H9 (cell line): Measurements from ENCODE around the gene LYRM9. TPM values are rescaled to one million over a fixed set of nuclear protein-coding genes. Genes with fewer than 3 reads are reported as not detected.
A peak's percentile ranks its signal among the peaks of the same experiment; 100 is the strongest.

ENCODE experiments used
- DNase-seq: peaks from one replicate; pipeline ENCODE4 v3.0.0-alpha.2; 2017
- H2AFZ ChIP-seq: one replicate; pipeline ENCODE4 v1.6.1; 2013; ENCODE audit warnings: mild to moderate bottlenecking, low read length, control low read depth, moderate library complexity
- H2AK5ac ChIP-seq: 2 replicates; pipeline ENCODE4 v1.6.1; 2013; ENCODE audit warnings: low read length, control low read depth, mixed read lengths; ENCODE audit not compliant: insufficient read length
- H2BK120ac ChIP-seq: one replicate; pipeline ENCODE4 v1.6.1; 2013; ENCODE audit warnings: low read depth, mild to moderate bottlenecking, low read length, control low read depth, inconsistent platforms; ENCODE audit not compliant: poor library complexity, severe bottlenecking
- H2BK12ac ChIP-seq: 2 replicates; pipeline ENCODE4 v1.6.1; 2013; ENCODE audit warnings: low read length, control low read depth, mixed read lengths, low read depth; ENCODE audit not compliant: insufficient read length
- H2BK15ac ChIP-seq: 2 replicates; pipeline ENCODE4 v1.6.1; 2013; ENCODE audit warnings: low read depth, low read length, control low read depth
- H2BK20ac ChIP-seq: one replicate; pipeline ENCODE4 v1.6.1; 2013; ENCODE audit warnings: low read depth, mild to moderate bottlenecking, low read length, control low read depth, inconsistent platforms; ENCODE audit not compliant: poor library complexity, severe bottlenecking
- H2BK5ac ChIP-seq: 2 replicates; pipeline ENCODE4 v1.6.1; 2013; ENCODE audit warnings: low read length, control low read depth, mixed read lengths; ENCODE audit not compliant: insufficient read length
- H3K14ac ChIP-seq: 2 replicates; pipeline ENCODE4 v1.6.1; 2013; ENCODE audit warnings: low read length, control low read depth; ENCODE audit not compliant: insufficient read depth
- H3K18ac ChIP-seq: 2 replicates; pipeline ENCODE4 v1.6.1; 2013; ENCODE audit warnings: low read depth, mild to moderate bottlenecking, mixed read lengths, low read length, control low read depth; ENCODE audit not compliant: insufficient read length
- H3K23ac ChIP-seq: 2 replicates; pipeline ENCODE4 v1.6.1; 2013; ENCODE audit warnings: low read length, control low read depth, mixed read lengths, low read depth; ENCODE audit not compliant: insufficient read length
- H3K23me2 ChIP-seq: 2 replicates; pipeline ENCODE4 v1.6.1; 2013; ENCODE audit warnings: low read depth, mild to moderate bottlenecking, mixed read lengths, low read length, control low read depth; ENCODE audit not compliant: insufficient read length, poor library complexity, severe bottlenecking
- H3K27ac ChIP-seq: 2 replicates; pipeline ENCODE4 v1.5.1; 2013; ENCODE audit warnings: low read length, control low read depth, mixed read lengths, low read depth; ENCODE audit not compliant: insufficient read length
- H3K27me3 ChIP-seq: 2 replicates; pipeline ENCODE4 v1.6.1; 2013; ENCODE audit warnings: low read length, control low read depth, inconsistent platforms; ENCODE audit not compliant: insufficient read depth
- H3K4ac ChIP-seq: 2 replicates; pipeline ENCODE4 v1.6.1; 2013; ENCODE audit warnings: low read depth, mild to moderate bottlenecking, control low read depth, inconsistent platforms, low read length, moderate library complexity
- H3K4me1 ChIP-seq: 2 replicates; pipeline ENCODE4 v1.6.1; 2013; ENCODE audit warnings: low read length, control low read depth, inconsistent platforms; ENCODE audit not compliant: insufficient read depth
- H3K4me2 ChIP-seq: 2 replicates; pipeline ENCODE4 v1.6.1; 2013; ENCODE audit warnings: low read length, control low read depth, mixed read lengths; ENCODE audit not compliant: insufficient read length, insufficient read depth
- H3K56ac ChIP-seq: 2 replicates; pipeline ENCODE4 v1.6.1; 2013; ENCODE audit warnings: low read depth, mild to moderate bottlenecking, mixed read lengths, low read length, control low read depth; ENCODE audit not compliant: insufficient read length
- H3K79me1 ChIP-seq: 2 replicates; pipeline ENCODE4 v1.6.1; 2013; ENCODE audit warnings: low read depth, mild to moderate bottlenecking, moderate library complexity, low read length, control low read depth, inconsistent platforms; ENCODE audit not compliant: insufficient read depth, poor library complexity, severe bottlenecking
- H3K79me2 ChIP-seq: 2 replicates; pipeline ENCODE4 v1.6.1; 2013; ENCODE audit warnings: low read length, control low read depth, inconsistent platforms; ENCODE audit not compliant: insufficient read depth
- H3K9ac ChIP-seq: 2 replicates; pipeline ENCODE4 v1.6.1; 2013; ENCODE audit warnings: low read length, control low read depth, mixed read lengths; ENCODE audit not compliant: insufficient read length; ENCODE audit errors: extremely low read depth
- H3K9me3 ChIP-seq: one replicate; pipeline ENCODE4 v1.6.1; 2013; ENCODE audit warnings: low read depth, low read length, inconsistent platforms; ENCODE audit not compliant: control insufficient read depth
- H3T11ph ChIP-seq: one replicate; pipeline ENCODE4 v1.6.1; 2013; ENCODE audit warnings: mild to moderate bottlenecking, low read length, control low read depth, inconsistent platforms
- H4K20me1 ChIP-seq: one replicate; pipeline ENCODE4 v1.6.1; 2013; ENCODE audit not compliant: control insufficient read depth, insufficient read length, insufficient read depth
- H4K5ac ChIP-seq: 2 replicates; pipeline ENCODE4 v1.6.1; 2013; ENCODE audit warnings: low read depth, mild to moderate bottlenecking, mixed read lengths, low read length, control low read depth; ENCODE audit not compliant: insufficient read length
- H4K8ac ChIP-seq: replicated peaks from 2 replicates; pipeline ENCODE4 v1.6.1; 2013; ENCODE audit warnings: low read length, control low read depth, mixed read lengths, low read depth; ENCODE audit not compliant: insufficient read length
- H4K91ac ChIP-seq: 2 replicates; pipeline ENCODE4 v1.6.1; 2013; ENCODE audit warnings: low read depth, mild to moderate bottlenecking, moderate library complexity, mixed read lengths, low read length, control low read depth; ENCODE audit not compliant: insufficient read length
- H3K27ac Mint-ChIP-seq, 3 experiments: 2 replicates in 2 of 3; 3 replicates in 1 of 3; pipeline ENCODE4 v1.8.0; 2020 to 2021; ENCODE audit warnings: mixed read lengths in 3 of 3, mild to moderate bottlenecking in 1 of 3, moderate library complexity in 1 of 3
- H3K27me3 Mint-ChIP-seq: 2 replicates; pipeline ENCODE4 v1.8.0; 2021; ENCODE audit warnings: low read depth, mild to moderate bottlenecking, moderate library complexity, mixed read lengths
- H3K36me3 Mint-ChIP-seq, 3 experiments: 2 replicates in 2 of 3; 3 replicates in 1 of 3; pipeline ENCODE4 v1.8.0; 2020 to 2021; ENCODE audit warnings: low read depth in 3 of 3, mixed read lengths in 3 of 3; ENCODE audit not compliant: insufficient read depth in 1 of 3
- H3K4me1 Mint-ChIP-seq, 2 experiments: 2 replicates each; pipeline ENCODE4 v1.8.0; 2020; ENCODE audit warnings: mixed read lengths in 2 of 2
- H3K4me3 Mint-ChIP-seq, 2 experiments: 2 replicates in 1 of 2; 3 replicates in 1 of 2; pipeline ENCODE4 v1.8.0; 2020 to 2021; ENCODE audit warnings: mild to moderate bottlenecking in 2 of 2, mixed read lengths in 2 of 2, moderate library complexity in 1 of 2
- H3K9me3 Mint-ChIP-seq, 2 experiments: 2 replicates in 1 of 2; 3 replicates in 1 of 2; pipeline ENCODE4 v1.8.0; 2020; ENCODE audit warnings: mild to moderate bottlenecking in 2 of 2, mixed read lengths in 2 of 2, moderate library complexity in 1 of 2
- WGBS: extraction: QIAGEN DNeasy Blood & Tissue Kit; methylation state at CpG from one replicate; pipeline ENCODE4 v1.1.7; 2013; ENCODE audit warnings: missing lambda C conversion rate, low lambda C conversion rate, mixed read lengths; ENCODE audit not compliant: insufficient read length; ENCODE audit errors: extremely low coverage; 5-methylcytosine and 5-hydroxymethylcytosine counted together
- total RNA-seq: library from RNA; stranded (reverse); gene quantifications from 2 replicates; pipeline ENCODE4 v1.2.1, GENCODE V29; 2021
- TF ChIP-seq, protein P1 (sequence below): fragments of 200-600 bp; sonication (generic); conservative IDR thresholded peaks from 3 replicates; pipeline ENCODE4 v1.8.0; 2021; ENCODE audit warnings: antibody characterized with exemption, mild to moderate bottlenecking

LYRM9 gene
- total RNA-seq, 1 experiment from 2014 or later, result 2.2 TPM

DNA sequence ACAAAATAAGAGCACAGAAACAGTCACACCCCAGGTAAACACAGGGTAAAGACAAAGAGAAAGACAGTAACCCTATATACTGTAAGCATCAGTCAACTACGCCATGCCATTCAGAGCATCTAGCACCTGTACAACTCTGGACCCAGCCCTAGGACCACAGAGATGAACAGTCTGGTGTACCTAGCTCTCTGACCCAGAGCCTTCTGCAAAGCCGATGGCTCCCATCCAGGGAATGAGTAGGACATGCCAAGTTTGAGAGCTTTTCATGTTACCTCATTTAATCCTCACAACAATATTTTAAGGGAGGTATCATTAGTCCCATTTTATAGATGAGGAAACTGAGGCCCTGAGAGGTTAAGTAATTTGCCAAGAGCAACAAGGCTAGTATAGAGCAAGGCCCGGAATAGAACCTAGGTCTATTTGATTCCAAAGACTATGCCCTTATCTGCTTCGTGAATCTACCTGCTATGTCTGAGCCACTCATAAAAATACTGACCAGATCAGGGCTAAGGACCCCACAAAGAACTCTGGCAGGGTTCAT is 3.4 kb downstream of the LYRM9 start:
- H2BK20ac ChIP-seq, result no peak overlapping the region
- H3K27ac Mint-ChIP-seq, result no peak overlapping the region; a peak in 1 of 7 replicates

More for the DNA sequence above, 3.4 kb downstream of the LYRM9 start:
- peaks cover 15% of the 10 kb centered on the region; the same call in 1 of the 2 replicates for H3K4me1 ChIP-seq
- H3K4me1 Mint-ChIP-seq, result peaks cover 58 to 59% of the 10 kb centered on the region in 2 experiments
- H2BK5ac ChIP-seq, result no peak overlapping the region
- H2AFZ ChIP-seq, result no peak overlapping the region
- peak overlapping the region; percentile 98 for H2BK12ac ChIP-seq
- H4K91ac ChIP-seq, result peak overlapping the region; percentile 27
- DNase-seq, result no peak
- H3K79me2 ChIP-seq, result no peaks in the 10 kb centered on the region
- no peaks in the 10 kb centered on the region for H3K23me2 ChIP-seq
- H3K9me3 ChIP-seq, result no peaks in the 10 kb centered on the region
- no peak overlapping the region for H3K4me3 Mint-ChIP-seq
- no peak overlapping the region for H2BK15ac ChIP-seq
- peaks cover 11% of the 10 kb centered on the region for H3K27me3 Mint-ChIP-seq
- peak overlapping the region; percentile 14 for H2BK120ac ChIP-seq
- no peak overlapping the region for H2AK5ac ChIP-seq
- no peaks in the 10 kb centered on the region for H4K20me1 ChIP-seq
- H3K18ac ChIP-seq, result no peak overlapping the region
- H4K8ac ChIP-seq, result no peak overlapping the region
- no peak overlapping the region for H3T11ph ChIP-seq
- H3K4me2 ChIP-seq, result no peak overlapping the region
- no peak overlapping the region for H3K23ac ChIP-seq
- H3K27me3 ChIP-seq, result no peaks in the 10 kb centered on the region
- no CpG with 5 or more reads among the region's 4 CpGs for WGBS
- H4K5ac ChIP-seq, result no peak overlapping the region
- H3K79me1 ChIP-seq, result no peaks in the 10 kb centered on the region
- no peak overlapping the region for H3K56ac ChIP-seq
- H3K36me3 Mint-ChIP-seq, result peaks cover 0 to 3% (median 2%) of the 10 kb centered on the region in 3 experiments; a peak in 1 of 7 replicates
- no peak overlapping the region; the same call in 1 of the 2 replicates for H3K14ac ChIP-seq
- no peak overlapping the region for H3K27ac ChIP-seq
- H3K9me3 Mint-ChIP-seq, result peaks cover 0 to 3% of the 10 kb centered on the region in 2 experiments; a peak in 2 of 5 replicates
- H3K4ac ChIP-seq, result no peak overlapping the region
- TF ChIP-seq, protein P1, sequence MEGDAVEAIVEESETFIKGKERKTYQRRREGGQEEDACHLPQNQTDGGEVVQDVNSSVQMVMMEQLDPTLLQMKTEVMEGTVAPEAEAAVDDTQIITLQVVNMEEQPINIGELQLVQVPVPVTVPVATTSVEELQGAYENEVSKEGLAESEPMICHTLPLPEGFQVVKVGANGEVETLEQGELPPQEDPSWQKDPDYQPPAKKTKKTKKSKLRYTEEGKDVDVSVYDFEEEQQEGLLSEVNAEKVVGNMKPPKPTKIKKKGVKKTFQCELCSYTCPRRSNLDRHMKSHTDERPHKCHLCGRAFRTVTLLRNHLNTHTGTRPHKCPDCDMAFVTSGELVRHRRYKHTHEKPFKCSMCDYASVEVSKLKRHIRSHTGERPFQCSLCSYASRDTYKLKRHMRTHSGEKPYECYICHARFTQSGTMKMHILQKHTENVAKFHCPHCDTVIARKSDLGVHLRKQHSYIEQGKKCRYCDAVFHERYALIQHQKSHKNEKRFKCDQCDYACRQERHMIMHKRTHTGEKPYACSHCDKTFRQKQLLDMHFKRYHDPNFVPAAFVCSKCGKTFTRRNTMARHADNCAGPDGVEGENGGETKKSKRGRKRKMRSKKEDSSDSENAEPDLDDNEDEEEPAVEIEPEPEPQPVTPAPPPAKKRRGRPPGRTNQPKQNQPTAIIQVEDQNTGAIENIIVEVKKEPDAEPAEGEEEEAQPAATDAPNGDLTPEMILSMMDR, result no peak
- no peak overlapping the region for H3K9ac ChIP-seq
